SK-N-SH (cell line): Measurements from ENCODE around the gene GDF9.

ENCODE experiments used
- CTCF ChIP-seq: fragments of 200-600 bp; sonication (generic); IDR thresholded peaks from 2 replicates; pipeline ENCODE4 v1.6.1; 2017; ENCODE audit warnings: antibody characterized with exemption, mild to moderate bottlenecking, moderate library complexity
- EP300 ChIP-seq, 2 experiments: IDR thresholded peaks; 2 replicates each; pipeline versions ENCODE4 v1.4.0 to v1.6.1; 2012; ENCODE audit warnings: borderline replicate concordance in 1 of 2, low read depth in 1 of 2, low read length in 1 of 2
- EZH2phosphoT487 ChIP-seq: fragments of 200-600 bp; sonication (generic); IDR thresholded peaks from 2 replicates; pipeline ENCODE4 v1.6.1; 2017; ENCODE audit warnings: low read depth, mixed run types, mild to moderate bottlenecking, antibody characterized with exemption, moderate library complexity, borderline replicate concordance
- GABPA ChIP-seq: IDR thresholded peaks from 2 replicates; pipeline ENCODE4 v1.4.0; 2012; ENCODE audit warnings: low read depth, mild to moderate bottlenecking
- POLR2AphosphoS5 ChIP-seq: IDR thresholded peaks from 2 replicates; pipeline ENCODE4 v1.6.1; 2012; ENCODE audit warnings: low read depth, low read length
- RAD21 ChIP-seq: IDR thresholded peaks from 2 replicates; pipeline ENCODE4 v1.6.1; 2012; ENCODE audit warnings: mild to moderate bottlenecking, low read length
- RXRA ChIP-seq: IDR thresholded peaks from 2 replicates; pipeline ENCODE4 v1.4.0; 2012; ENCODE audit warnings: low read depth, mild to moderate bottlenecking, borderline replicate concordance
- TAF1 ChIP-seq: IDR thresholded peaks from 2 replicates; pipeline ENCODE4 v1.6.1; 2012; ENCODE audit warnings: low read depth, mild to moderate bottlenecking, low read length, moderate library complexity, borderline replicate concordance

GRCh38 chr5:132825834-132826391 lies 40.4 kb downstream of the GDF9 start:
- no peak for TF ChIP-seq CTCF
- no peak for TF ChIP-seq GABPA
- TF ChIP-seq RAD21, result no peak
- no peak for TF ChIP-seq POLR2AphosphoS5
- TF ChIP-seq TAF1, result no peak
- no peak for TF ChIP-seq EZH2phosphoT487
- TF ChIP-seq RXRA, result no peak
- no peak for TF ChIP-seq EP300 (IDR thresholded peaks at IDR 0.05; ENCODE audit: borderline replicate concordance in 1 of 2, low read depth in 1 of 2, low read length in 1 of 2)
